GM21360 (cell line): ENCODE measurements around the gene TDRD1.

Experiments used
- ATAC-seq: cut with Tn5 transposase; IDR thresholded peaks from one replicate; pipeline ENCODE4 v1.9.1; 2021; ENCODE audit warnings: mild to moderate bottlenecking, moderate library complexity; ENCODE audit not compliant: unreplicated experiment

The TDRD1 gene

GRCh38 chr10:114234132-114234531, 55.0 kb downstream of the TDRD1 start:
- no peak for ATAC-seq

GRCh38 chr10:114239117-114239993, 60.2 kb downstream of the TDRD1 start, which contains the start of gene VWA2:
VWA2 (plus strand) TSS chr10:114239254; CDS start chr10:114248714, 9,460 bp downstream.
- no peak for ATAC-seq

- ATAC-seq: no peak
Measured at GRCh38 chr10:114239994-114240345, 60.8 kb downstream of the TDRD1 start.

- ATAC-seq: no peak
Measured at GRCh38 chr10:114242235-114242634, 63.1 kb downstream of the TDRD1 start.

- ATAC-seq: no peak
Measured at GRCh38 chr10:114243661-114244060, 64.5 kb downstream of the TDRD1 start.

GRCh38 chr10:114244126-114244525, 65.0 kb downstream of the TDRD1 start:
- no peak for ATAC-seq

GRCh38 chr10:114245121-114245791, 66.1 kb downstream of the TDRD1 start:
- ATAC-seq: no peak

- no peak for ATAC-seq
Measured at GRCh38 chr10:114246679-114247305, 67.6 kb downstream of the TDRD1 start.

GRCh38 chr10:114250236-114250635, 71.1 kb downstream of the TDRD1 start:
- no peak for ATAC-seq

GRCh38 chr10:114250716-114251115, 71.6 kb downstream of the TDRD1 start:
- no peak for ATAC-seq

- no peak for ATAC-seq
Measured at GRCh38 chr10:114252092-114252491, 72.9 kb downstream of the TDRD1 start.

GRCh38 chr10:114252883-114253282, 73.7 kb downstream of the TDRD1 start:
- ATAC-seq: no peak

- ATAC-seq: no peak
Measured at GRCh38 chr10:114255227-114255626, 76.1 kb downstream of the TDRD1 start.

GRCh38 chr10:114256008-114256765, 77.0 kb downstream of the TDRD1 start:
- no peak for ATAC-seq

GRCh38 chr10:114256822-114257221, 77.7 kb downstream of the TDRD1 start:
- ATAC-seq: no peak

GRCh38 chr10:114257498-114257897, 78.3 kb downstream of the TDRD1 start:
- ATAC-seq: no peak

- ATAC-seq: no peak
Measured at GRCh38 chr10:114258274-114258840, 79.2 kb downstream of the TDRD1 start.

GRCh38 chr10:114259824-114260223, 80.7 kb downstream of the TDRD1 start:
- no peak for ATAC-seq

- no peak for ATAC-seq
Measured at GRCh38 chr10:114260366-114260765, 81.2 kb downstream of the TDRD1 start.

- no peak for ATAC-seq
Measured at GRCh38 chr10:114261076-114261475, 81.9 kb downstream of the TDRD1 start.

GRCh38 chr10:114262496-114262895, 83.3 kb downstream of the TDRD1 start:
- ATAC-seq: no peak
